ENCODE measurements around the gene NES.

The NES gene

GRCh38 chr1:156645666-156646065 is 31.5 kb downstream of the NES start:
- TF ChIP-seq CTCF (conservative IDR thresholded peaks at IDR 0.05) = no peak
- no peak overlapping the region for H3K27ac ChIP-seq

- no peak for TF ChIP-seq CTCF (conservative IDR thresholded peaks at IDR 0.05)
These were observed 32.2 kb downstream of the NES start for GRCh38 chr1:156645056-156645455.

GRCh38 chr1:156644640-156645039 is 32.6 kb downstream of the NES start:
- TF ChIP-seq CTCF (conservative IDR thresholded peaks at IDR 0.05) = no peak
- no peak overlapping the region for H3K27ac ChIP-seq

More at GRCh38 chr1:156645056-156645455, 32.2 kb downstream of the NES start:
- no peak overlapping the region for H3K27ac ChIP-seq

GRCh38 chr1:156644146-156644545 is 33.1 kb downstream of the NES start:
- no peak overlapping the region for H3K27ac ChIP-seq
- TF ChIP-seq CTCF (conservative IDR thresholded peaks at IDR 0.05) = no peak

GRCh38 chr1:156643778-156644092 is 33.5 kb downstream of the NES start:
- no peak for TF ChIP-seq CTCF (conservative IDR thresholded peaks at IDR 0.05)
- no peak overlapping the region for H3K27ac ChIP-seq

GRCh38 chr1:156643049-156643777 is 34.0 kb downstream of the NES start:
- H3K27ac ChIP-seq = no peak overlapping the region
- TF ChIP-seq CTCF (conservative IDR thresholded peaks at IDR 0.05) = no peak

GRCh38 chr1:156642265-156643048 is 34.8 kb downstream of the NES start:
- TF ChIP-seq CTCF (conservative IDR thresholded peaks at IDR 0.05) = no peak
- H3K27ac ChIP-seq = no peak overlapping the region; the same call in 1 of the 2 replicates

All from VCaP (cell line).